ENCODE measurements around the gene PTGER2. TPM values are rescaled to one million over a fixed set of nuclear protein-coding genes. Genes with fewer than 3 reads are reported as not detected.
A peak's percentile ranks its signal among the peaks of the same experiment; 100 is the strongest.

Gene PTGER2
- total and polyA plus RNA-seq, 8 donors, result 3.4 to 19.2 (median 5.6) TPM

DNA sequence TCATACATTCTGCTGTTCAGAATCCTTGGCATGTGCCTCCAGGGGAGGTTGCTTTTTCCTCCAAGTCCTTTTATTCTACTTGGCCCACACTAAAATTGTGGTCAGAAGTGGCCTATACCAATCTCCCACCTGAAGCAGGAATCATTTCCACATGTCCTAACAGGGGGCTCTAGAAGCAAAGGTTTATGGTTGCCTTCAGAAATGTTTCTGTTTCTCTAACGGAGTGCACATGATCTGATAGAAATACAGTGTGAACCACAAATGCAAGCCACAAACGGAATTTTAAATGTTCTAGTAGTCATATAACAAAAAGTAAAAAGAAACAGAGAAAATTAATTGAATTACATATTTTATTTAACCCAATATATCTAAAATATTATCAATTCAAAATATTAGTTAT is 4.0 kb downstream of the PTGER2 start:
- peak overlapping the region in 1 of 2 donors; percentile 50 for H3K4me3 ChIP-seq
- intact Hi-C loops (cut with DNase I), result no loop called here
- no peak for DNase-seq
- TF ChIP-seq, protein P1, sequence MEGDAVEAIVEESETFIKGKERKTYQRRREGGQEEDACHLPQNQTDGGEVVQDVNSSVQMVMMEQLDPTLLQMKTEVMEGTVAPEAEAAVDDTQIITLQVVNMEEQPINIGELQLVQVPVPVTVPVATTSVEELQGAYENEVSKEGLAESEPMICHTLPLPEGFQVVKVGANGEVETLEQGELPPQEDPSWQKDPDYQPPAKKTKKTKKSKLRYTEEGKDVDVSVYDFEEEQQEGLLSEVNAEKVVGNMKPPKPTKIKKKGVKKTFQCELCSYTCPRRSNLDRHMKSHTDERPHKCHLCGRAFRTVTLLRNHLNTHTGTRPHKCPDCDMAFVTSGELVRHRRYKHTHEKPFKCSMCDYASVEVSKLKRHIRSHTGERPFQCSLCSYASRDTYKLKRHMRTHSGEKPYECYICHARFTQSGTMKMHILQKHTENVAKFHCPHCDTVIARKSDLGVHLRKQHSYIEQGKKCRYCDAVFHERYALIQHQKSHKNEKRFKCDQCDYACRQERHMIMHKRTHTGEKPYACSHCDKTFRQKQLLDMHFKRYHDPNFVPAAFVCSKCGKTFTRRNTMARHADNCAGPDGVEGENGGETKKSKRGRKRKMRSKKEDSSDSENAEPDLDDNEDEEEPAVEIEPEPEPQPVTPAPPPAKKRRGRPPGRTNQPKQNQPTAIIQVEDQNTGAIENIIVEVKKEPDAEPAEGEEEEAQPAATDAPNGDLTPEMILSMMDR (IDR thresholded peaks at IDR 0.05), result no peak
- H3K4me1 ChIP-seq, result peaks cover 3 to 48% of the 10 kb centered on the region in 2 donors
- H3K27ac ChIP-seq, result peak overlapping the region; percentile 13 to 22
- ATAC-seq, result no peak
- H3K9me3 ChIP-seq, result peaks cover 0 to 13% of the 10 kb centered on the region in 2 donors
- peaks cover 0 to 27% of the 10 kb centered on the region in 2 donors for H3K27me3 ChIP-seq
- H3K36me3 ChIP-seq, result no peaks in the 10 kb centered on the region

DNA sequence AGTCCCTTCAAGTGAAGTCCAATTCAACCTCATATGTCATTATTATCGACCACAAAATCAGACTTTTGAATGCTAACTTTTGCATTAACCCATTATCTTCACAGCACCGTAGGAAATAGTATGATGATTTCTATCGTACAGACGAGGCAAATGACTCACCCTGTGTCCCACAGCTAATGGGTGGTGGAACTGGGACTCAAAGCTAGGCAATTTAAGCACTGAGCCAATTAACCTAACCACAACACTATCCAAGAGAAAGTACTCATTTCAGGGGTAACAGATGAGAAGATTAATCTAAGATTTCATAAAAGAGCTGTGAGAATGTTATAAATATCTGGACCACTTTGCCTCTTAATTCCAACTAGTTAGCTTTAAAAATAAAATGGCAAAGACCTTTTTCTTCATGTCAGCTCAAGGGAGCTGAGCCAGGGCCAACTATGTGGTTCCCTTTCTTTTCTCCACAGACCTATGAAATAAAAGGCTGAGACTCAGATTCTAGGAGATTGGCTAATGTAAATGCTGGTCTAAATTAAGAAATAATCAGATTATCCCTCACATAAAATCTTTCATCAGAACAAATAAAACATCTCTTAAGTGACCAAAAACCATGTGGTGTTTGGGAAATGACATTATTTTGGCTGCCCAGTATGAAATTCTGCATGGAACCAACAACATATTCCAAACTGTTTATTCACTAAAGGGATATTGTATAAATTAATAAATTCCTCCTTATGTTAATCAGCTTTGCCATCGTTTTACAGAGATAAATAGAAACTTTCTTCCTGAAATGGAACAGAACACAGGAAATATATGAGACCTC is 4.9 kb downstream of the PTGER2 start:
- intact Hi-C loops (cut with DNase I), result no loop called here
- Histone ChIP-seq H3K9me3 (peaks cover 0 to 13% of the 10 kb centered on the region in 2 donors), H3K36me3 (no peaks in the 10 kb centered on the region), H3K4me1 (peaks cover 0 to 46% of the 10 kb centered on the region in 2 donors), H3K27me3 (peaks cover 0 to 17% of the 10 kb centered on the region in 2 donors), H3K4me3 (peak overlapping the region in 1 of 2 donors; percentile 50), H3K27ac (peak overlapping the region; percentile 13 to 22)
- DNase-seq (peak in 1 of 4 donors; percentile 20), ATAC-seq (no peak)
- TF ChIP-seq, protein P1 (IDR thresholded peaks at IDR 0.05), result no peak

DNA sequence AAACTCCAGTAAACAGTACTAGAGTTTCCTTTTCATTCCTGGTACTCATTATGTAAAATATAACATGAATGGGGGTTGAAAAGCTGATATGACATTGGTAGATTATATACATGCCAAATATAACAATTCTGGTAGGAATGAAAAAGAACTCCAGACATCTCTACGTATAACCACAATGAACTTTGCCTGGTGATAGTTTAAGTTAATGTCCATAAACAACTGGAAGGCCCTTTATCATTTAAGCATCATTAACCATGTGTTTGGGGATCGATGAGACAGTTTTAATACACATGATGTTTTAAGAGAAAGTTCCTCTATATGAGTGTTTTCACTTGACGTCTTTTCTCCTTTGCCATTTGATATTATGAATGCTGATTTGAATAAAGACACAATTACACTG is 5.8 kb downstream of the PTGER2 start:
- H3K4me1 ChIP-seq, result peaks cover 0 to 48% of the 10 kb centered on the region in 2 donors
- no peak overlapping the region for H3K4me3 ChIP-seq
- H3K9me3 ChIP-seq, result peaks cover 0 to 13% of the 10 kb centered on the region in 2 donors
- ATAC-seq (no peak), DNase-seq (no peak)
- H3K27me3 ChIP-seq, result peaks cover 0 to 9% of the 10 kb centered on the region in 2 donors
- no peaks in the 10 kb centered on the region for H3K36me3 ChIP-seq
- H3K27ac ChIP-seq, result no peak overlapping the region
- intact Hi-C loops (cut with DNase I), result no loop called here
- TF ChIP-seq, protein P1 (IDR thresholded peaks at IDR 0.05), result no peak

DNA sequence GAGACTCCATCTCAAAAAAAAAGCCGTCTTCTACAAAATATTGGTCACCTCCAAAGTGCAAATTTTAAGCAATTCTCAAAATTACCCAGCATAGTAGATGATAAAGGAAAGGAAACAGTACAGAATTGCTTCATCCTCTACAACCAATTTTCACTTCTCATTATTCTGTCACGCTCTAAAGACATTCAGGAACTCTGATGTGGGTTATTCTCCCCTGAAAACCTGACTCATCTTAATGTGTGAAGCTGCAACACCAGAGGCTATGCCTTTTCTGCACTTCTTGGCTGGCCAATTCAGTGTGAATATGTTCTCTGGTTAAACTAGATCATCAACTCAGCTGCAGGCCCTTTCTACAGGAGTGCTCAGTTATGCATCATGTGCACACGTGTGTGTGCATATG is 11.0 kb downstream of the PTGER2 start:
- peaks cover 0 to 13% of the 10 kb centered on the region in 2 donors for H3K9me3 ChIP-seq
- intact Hi-C loops (cut with DNase I), result no loop called here

DNA sequence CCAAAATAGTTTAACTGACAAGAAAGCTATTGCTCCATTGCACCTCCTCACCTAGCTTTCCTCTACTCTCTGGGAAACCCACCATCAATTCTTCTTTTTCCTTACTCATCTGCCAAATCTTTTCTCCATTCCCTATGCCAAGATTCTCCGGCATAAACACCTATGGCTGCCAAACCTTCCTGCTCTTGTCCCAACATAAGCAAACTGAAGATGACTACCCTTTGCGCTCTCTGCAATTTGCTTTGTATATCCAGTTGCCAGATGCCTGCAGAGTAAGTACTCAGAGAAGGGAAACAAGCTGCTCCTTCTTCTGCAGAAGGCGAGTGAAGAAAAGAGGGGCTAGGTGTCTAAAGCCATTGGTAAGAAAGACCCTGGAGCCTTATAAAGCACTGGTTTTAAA is 11.5 kb downstream of the PTGER2 start:
- DNase-seq, result no peak

More for the DNA sequence above, 11.0 kb downstream of the PTGER2 start:
- Histone ChIP-seq H3K27ac (peak overlapping the region in 1 of 2 donors; percentile 90), H3K36me3 (no peaks in the 10 kb centered on the region), H3K4me1 (peaks cover 9 to 61% of the 10 kb centered on the region in 2 donors), H3K4me3 (peak overlapping the region in 1 of 2 donors; percentile 33), H3K27me3 (no peaks in the 10 kb centered on the region)
- TF ChIP-seq, protein P1 (IDR thresholded peaks at IDR 0.05), result no peak
- ATAC-seq (peak; percentile 69), DNase-seq (no peak)

More for the DNA sequence above, 11.5 kb downstream of the PTGER2 start:
- Histone ChIP-seq H3K4me1 (peaks cover 9 to 59% of the 10 kb centered on the region in 2 donors), H3K4me3 (no peak overlapping the region), H3K36me3 (no peaks in the 10 kb centered on the region), H3K9me3 (peaks cover 0 to 13% of the 10 kb centered on the region in 2 donors), H3K27ac (peak overlapping the region in 1 of 2 donors; percentile 90), H3K27me3 (no peaks in the 10 kb centered on the region)
- no peak for ATAC-seq
- intact Hi-C loops (cut with DNase I), result no loop called here
- TF ChIP-seq, protein P1 (IDR thresholded peaks at IDR 0.05), result no peak
